ENCODE data around the gene NUBP1.
A peak's percentile ranks its signal among the peaks of the same experiment; 100 is the strongest.
"Not testable (repeated sequence)": the region's sequence is repeated elsewhere in the genome, so short reads cannot be mapped to it uniquely, and the experiment has no call there.

The NUBP1 gene

DNA sequence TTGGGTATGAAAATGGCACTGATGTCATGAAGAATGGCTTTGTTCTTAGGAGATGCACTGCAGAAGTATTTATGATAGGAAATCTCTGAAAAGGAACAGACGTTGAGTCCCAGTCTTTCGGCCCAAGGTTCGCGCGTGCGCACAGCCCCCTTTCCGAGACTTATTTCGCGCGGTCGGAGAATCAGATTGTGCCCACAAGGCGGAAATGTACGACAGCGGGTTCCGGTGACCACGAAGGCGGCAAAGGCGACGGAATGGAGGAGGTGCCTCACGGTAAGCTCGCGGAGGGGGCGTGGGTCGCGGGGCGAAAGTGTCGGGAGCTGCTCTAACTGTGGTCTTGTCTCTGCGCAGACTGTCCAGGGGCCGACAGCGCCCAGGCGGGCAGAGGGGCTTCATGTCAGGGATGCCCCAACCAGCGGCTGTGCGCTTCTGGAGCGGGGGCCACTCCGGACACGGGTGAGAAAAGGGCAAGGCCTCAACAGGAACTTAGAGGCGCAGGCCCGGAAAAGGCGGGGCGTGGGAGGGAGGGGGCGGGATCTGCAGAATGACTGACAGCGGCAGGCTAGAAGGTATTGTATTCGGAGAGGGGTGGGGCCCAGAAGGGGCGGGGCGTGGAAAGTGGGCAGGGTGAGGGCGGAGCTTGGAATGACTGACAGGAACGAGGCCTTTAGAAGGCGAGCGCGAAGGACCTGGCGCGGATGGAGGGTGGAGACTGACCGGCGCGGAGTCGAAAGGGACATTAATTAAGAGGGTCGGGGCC is at the start of gene NUBP1:
TSS of gene NUBP1 (plus strand) at position 233 of the 760 bp plus-strand sequence. CDS start at position 255, 22 bp downstream.
- peak; percentile 91 for DNase-seq

DNA sequence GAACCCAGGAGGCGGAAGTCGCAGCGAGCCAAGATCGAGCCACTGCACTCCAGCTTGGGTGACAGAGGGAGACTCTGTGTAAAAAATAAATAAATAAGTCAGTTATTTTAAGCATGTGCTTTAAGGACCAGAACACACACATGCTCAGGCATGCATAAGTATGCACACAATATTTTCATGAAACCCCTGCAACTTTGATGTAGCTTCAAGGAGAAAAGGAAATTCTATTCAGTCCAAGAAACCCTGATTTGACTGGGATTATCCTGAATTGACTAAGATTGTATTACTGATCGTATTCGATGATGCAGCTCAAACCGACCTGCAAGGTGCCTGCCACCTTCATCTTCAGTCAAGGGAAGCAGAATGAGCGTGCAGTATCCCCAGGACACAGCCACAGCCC is 49.8 kb upstream of the NUBP1 start:
- DNase-seq: no peak

DNA sequence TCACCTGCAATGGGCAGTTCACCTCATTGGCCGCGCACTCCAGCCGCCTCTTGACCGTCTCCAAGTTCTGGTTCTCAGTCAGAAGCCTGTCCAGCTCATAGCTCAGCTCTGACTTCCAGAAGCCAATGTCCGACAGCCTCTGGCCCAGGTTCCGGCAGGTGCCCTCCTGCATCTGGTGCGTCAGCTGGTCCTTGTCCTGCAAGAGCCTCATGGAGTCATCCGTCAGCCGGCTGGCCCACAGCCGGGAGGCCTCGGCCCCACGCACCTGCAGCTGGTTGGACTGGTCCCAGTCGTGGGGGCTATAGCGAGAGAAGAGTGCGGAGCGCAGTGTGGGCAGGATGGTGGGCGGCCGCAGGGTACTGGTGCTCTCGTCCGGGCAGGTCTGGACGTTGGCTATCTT is 49.3 kb upstream of the NUBP1 start:
- DNase-seq: no peak

DNA sequence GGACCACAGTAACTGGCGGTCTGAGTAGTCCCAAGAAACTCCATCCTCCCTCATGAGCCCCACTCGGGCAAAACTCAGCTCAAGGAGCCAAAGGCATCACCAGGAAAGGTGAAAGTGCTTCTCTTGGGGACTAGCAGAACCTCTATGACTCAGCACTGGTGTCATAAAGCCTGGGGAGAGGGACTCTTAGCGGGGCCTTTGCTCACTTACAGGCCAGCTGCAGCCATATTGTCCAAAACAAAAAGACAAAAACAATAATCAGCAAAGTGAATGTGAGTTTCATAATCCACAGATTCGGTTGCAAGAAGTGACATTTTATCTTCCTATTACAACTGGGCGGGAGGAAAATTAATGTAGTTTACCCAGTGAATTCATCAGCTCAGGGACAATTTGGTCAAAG is 48.8 kb upstream of the NUBP1 start, which contains the start of gene TEKT5:
TSS of gene TEKT5 (minus strand) at position 101 of the 400 bp plus-strand sequence. CDS start at position 44, 57 bp downstream.
- DNase-seq: no peak

DNA sequence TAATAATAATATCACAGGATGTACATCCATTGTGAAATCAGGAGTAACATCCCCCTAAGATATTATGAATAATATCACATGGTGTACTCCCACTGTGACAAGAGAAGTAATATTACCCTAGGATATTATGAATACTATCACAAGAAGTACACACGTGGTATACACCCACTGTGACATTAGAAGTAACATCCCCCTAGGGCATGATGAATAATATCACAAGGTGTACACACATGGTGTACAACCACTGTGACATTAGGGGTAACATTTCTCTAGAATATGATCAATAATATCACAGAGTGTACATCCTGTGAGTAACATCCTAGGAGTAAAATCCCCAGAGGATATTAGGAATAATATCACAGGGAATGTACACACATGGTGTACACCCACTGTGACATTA is 43.9 kb upstream of the NUBP1 start:
- DNase-seq: no peak

DNA sequence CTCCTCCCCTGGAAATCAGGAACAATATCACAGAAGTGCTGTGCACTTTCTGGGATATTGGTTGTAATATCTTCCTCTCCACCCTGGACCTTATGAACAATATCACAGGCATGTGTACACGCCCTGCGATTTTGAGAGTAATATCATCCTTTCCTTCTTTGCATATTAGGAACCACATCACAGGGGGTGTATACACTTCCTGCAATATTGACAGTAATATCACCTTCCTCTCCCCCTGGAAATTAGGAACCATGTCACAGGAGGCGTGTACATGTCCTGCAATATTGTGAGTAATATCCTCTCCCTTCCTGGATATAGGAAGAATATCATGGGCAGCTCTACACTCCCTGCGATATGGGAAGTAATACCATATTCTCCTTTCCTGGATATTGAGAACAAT is 34.7 kb upstream of the NUBP1 start:
- no peak for DNase-seq

DNA sequence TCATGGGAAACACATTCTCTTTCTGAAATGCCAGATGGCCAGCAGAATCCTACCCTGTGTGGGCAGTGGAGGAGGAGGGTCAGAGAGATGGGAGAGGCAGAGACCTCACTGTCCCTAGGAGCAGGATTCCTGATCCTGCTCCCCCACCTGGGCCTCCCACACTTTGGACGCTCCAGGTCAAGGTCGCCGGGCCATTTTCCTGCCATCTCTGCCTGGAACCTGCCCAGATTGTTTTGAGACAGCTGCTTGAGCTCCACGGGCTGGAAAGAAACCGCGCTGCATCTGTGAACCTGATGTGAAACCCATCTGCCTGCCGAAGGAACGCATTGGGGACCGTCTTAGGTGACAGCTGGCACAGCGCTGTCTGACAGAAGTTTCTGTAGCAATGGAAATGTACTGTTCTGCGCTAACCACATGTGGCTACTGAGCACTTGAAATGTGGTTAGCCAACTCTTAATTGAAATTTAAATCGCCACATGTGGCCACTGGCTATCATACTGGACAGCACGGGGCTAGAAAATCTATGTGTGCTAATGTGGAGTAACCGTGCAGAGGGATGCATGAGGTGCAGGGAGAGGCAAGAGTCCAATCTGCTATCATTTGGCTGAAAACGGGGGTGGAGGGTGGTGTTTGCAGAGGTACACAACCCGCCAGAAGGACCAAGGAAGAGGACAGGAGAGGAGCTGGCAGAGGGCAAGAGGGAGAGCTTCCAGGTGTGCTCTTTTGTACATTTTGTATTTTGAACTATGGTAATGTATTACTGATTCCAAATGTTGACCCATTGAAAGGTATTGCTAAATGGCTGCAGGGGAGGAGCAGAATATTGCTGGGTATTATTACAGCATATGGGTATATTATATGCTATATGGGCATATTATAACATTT is 15.4 kb upstream of the NUBP1 start:
- peak; percentile 94 for DNase-seq

DNA sequence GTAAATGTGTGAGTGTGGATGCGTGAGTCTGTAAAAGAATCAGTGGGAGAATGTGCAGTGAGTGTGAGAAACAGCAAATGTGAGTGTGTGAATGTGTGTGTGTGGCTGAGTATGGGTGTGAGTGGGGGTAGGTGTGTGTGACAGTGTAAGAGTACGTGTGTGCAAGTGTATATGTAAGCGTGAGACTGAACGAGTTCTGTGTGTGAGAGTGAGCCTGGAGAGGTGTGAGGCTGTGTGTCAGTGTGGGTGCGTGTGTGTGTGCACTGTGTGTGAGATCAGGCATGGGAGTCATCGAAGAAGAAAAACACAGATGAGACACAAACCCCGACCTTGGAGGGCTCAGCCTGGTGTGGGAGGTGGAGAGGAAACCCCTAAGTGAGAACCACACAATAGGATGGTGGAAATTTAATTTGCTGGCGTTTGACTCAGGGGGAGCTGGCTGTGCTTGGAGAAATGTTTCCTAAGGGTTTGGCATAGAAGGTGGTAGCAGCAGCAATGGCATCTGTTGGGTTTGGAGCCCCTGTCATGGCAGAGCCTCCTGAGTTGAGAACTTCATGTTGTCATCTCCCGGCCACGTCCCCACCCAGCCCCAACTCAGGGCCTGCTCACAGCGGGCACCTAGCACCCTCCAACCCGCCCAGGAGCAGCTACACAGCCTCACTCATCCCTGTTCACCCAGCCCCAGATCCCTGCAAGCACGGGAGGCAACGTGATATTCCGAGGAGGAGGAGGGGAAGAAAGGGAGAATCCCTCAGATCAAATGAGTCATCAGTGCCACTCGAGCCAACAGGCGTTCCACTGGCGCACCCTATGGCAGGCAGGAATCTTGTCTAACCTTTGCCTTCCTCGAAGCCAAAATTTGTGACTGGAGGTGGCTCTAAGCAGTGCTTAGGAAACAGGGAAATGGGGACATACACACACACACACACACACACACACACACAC is 14.3 kb upstream of the NUBP1 start:
- peak; percentile 83 for DNase-seq

DNA sequence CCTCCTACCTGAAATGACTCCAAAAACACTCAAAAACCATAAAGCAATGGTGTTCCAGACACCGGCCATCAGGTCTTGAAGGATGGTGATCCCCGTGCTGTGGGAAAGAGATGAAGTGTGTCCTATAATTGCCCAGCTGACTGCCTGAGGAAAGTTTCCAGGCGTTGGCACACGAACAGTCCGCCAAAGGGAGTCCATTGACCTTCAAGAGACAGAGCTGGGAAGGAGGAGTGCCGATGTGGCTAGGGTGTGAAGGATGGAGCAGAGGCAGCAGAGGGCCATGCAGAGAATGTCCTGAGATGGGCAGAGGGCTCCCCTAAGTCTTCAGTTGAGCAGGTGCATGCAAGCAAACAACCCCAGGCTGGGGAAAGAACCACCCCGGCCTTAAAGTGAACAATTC is 11.9 kb upstream of the NUBP1 start:
- no peak for DNase-seq

DNA sequence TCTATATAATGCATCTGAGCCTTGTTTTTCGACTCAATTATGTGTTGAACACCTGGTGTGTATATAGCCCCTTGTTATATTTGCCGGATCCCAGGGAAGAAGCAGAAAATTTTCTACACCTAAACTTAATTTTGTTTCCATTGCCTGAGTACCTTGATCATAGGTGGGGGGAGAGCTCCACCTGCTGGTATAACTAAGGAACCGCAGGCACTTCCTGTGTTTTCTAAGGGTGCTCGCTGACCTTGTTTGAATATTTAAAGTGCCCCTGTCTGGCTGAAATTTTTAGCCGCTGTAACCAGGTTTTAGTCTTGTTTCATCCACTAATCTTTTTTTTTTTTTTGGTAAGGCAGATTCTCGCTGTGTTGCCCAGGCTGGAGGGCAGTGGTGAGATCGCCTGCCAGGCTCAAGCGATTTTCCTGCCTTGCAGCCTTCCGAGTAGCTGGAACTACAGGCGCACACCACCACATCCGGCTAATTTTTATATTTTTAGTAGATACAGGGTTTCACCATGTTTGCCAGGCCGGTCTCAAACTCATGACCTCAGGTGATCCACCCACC is 6.5 kb upstream of the NUBP1 start:
- peak; percentile 30 for DNase-seq

DNA sequence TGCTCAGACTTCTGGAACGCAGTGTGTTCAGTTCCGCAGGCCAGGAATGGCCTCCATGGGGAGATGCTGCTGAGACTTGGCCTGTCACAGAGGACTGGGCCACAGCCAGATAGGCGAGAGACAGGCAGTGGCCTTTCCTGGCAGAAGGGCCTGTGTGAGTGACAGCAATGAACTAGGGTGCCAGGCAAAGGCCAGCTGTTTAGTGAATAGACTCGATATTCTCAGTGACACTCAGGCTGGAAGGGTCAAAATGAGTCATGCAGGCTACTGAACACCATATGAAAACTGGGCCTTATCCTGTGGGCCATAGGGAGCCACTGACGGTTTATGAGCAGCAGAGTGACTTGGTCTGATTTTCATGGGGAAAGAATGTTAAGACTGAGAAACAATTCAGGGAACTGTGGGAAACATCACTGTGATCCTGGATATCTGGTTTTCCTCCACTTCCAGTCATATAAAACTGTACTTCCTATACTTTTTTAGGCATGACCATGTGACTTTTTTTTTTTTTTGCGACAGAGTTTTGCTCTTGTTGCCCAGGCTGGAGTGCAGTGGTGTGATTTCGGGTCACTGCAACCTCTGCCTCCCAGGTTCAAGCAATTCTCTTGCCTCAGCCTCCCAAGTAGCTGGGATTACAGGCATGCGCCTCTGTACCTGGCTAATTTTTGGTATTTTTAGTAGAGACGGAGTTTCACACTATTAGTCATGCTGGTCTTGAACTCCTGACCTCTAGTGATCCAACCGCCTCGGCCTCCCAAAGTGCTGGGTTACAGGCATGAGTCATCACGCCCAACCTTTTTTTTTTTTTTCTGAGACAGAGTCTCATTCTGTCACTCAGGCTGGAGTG is 5.2 kb upstream of the NUBP1 start:
- DNase-seq: no peak

DNA sequence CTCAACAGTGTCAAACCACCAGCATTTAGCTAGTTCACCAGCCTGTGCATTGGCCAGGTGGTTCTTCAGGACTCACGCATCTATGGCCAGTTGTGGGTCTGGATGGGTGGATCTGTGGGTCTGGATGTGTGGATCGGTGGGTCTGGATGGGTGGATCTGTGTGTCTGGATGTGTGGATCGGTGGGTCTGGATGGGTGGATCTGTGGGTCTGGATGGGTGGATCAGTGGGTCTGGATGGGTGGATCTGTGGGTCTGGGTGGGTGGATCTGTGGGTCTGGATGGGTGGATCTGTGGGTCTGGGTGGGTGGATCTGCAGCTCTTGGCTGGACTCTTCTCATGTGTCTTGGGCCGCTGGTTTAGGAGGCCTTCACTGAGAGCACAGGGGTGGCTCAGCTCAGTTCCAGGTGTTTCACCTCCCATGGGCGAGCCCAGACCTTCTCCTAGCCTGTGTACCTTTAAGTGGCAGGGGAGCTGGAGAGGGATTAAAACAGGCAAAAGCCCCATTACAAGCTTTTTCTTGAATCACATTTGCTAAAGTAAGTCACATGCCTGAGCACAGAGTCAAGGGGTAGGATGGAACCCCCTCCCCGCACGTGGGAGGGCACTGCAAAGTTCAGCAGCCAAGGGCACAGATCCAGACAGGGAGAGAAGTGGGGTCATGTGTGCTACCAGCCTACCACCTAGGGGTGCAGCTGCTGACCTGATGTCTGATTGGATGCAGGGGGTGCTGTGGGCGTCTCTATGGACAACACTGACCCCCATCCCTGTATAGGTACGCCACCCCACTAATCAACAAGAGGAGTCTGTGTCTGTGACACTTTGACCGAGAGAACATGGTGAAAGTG is 3.4 kb upstream of the NUBP1 start:
- DNase-seq: no peak

DNA sequence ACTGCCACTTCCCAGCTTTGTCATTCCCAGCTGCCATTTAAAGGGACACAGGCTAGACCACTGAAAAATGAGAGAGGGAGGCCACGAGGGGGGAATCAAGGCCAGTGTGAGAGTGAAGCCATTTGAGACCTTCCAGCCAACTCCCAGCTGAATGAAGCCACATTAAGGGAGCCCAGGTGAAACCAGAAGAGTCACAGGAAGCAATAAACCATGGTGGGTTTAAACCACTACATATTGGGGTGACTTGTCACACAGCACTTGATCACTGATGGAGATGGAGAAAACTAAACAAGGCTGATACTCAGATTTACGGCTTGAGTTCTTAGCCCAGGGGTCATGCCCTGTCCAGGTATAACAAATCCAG is 2.8 kb upstream of the NUBP1 start:
- no peak for DNase-seq

DNA sequence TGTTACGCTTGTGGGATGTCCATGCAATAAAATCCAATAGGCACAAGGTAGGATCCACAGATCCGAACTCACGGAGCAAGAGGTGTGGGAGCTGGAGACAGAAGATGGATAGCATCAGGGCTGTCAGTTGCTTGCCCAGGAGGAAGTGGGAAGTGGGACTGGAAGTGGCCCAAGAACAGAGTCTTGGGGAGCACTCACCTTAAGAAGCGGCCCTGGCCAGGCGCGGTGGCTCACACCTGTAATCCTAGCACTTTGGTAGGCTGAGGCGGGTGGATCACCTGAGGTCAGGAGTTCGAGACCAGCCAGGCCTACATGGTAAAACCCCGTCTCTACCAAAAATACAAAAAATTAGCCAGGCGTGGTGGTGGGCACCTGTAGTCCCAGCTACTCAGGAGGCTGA is 2.4 kb upstream of the NUBP1 start:
- not testable (repeated sequence) for DNase-seq

DNA sequence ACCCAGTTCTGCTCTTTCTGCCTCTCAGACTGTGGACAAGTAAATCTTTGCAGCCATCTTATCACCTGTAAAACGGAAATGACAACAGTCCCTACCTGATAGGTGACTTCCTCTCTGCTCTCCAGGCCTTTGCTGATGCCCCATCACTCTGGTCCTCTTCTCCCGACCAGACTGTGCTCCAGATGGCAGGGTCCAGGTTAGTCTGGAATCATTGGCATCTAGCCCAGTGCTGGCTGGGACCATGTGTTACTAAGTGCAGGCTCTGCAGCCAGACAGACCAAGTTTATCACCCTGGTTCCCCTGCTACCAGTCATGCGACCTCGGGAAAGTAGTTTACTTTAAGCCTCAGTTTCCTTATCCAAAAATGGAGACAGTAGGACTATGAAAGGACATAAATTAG is 1.8 kb upstream of the NUBP1 start:
- DNase-seq: peak; percentile 93

DNA sequence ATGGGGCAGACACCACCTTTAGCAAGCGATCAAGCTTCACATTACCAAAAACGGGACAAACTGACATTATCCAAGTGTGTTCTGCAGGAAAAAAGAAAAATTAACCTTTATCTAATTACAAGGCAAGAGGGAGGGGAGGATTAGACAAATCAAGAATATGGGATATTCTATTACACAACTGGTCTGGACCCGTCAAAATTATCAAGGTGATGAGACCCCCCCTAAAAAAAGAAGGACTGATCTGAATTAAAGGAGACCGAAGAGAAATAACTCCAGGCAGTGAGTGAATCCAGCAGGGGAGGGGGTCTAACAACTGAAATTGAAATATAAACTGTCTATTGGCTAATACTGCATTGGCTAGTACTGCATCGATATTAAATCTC is 424 bp upstream of the NUBP1 start:
- DNase-seq: no peak

DNA sequence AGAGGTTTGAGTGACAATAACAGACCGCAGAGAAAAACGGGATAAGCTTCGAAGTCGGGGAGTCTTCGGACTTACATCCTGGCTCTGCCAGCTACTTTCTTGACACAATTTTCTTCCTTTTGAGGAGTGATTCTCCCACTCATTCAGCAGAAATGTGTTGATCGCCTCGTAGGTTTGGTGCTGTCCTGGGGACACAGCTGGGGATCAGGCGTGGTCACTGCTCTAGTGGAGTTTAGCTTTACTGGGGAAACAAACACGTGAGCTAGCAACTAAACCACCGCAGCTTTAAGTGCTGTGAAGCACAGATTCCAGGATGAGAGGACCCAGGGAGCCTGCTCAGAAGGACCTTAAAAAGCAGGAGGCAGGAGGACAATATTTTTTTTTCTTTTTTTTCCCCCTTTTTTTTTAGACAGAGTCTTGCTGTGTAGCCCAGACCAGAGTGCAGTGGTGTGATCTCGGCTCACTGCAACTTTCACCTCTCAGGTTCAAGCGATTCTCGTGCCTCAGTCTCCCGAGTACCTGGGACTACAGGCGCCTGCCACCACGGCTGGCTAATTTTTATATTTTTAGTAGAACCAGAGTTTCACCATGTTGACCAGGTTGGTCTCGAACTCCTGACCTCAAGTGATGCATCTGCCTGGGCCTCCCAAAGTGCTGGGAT is 858 bp downstream of the NUBP1 start:
- DNase-seq: no peak

DNA sequence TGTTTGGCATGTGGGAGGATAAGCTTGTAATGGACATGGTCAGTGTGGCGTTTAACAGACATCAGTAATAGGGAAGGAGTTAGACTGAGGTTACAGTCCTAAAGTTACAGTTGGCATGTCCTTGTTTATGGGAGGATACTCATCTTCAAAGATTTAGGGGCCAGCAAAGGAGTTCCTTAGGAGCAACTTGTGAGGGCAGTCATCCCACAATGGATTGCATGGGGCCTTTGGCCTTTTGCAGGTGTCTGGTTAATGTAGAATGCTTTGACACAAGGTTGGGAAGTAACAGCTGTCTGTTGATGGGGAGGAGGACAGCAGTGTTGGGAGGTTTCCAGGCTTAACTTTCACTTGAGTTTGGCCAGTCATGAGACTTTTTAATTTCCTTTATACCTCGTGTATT is 2.2 kb downstream of the NUBP1 start:
- no peak for DNase-seq

DNA sequence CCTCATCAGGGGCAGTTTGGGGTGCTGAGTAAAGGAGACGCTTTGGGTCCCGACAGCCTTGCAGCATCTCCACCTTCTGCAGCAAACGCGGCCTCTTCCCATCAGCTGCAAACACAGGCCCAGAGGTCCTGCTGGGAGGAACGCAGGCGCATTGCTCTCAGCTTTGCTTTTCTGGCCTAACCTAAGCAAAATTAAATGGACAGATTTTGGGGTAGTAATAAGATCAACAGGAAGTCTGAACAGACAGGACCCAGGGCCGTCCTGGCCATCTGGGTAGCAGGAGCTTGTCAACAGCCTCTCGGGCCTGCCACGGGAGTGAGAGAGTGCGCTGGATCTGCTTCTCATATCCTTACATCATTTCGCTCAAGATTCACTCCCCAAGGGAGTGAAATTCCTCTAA is 7.2 kb downstream of the NUBP1 start:
- no peak for DNase-seq

DNA sequence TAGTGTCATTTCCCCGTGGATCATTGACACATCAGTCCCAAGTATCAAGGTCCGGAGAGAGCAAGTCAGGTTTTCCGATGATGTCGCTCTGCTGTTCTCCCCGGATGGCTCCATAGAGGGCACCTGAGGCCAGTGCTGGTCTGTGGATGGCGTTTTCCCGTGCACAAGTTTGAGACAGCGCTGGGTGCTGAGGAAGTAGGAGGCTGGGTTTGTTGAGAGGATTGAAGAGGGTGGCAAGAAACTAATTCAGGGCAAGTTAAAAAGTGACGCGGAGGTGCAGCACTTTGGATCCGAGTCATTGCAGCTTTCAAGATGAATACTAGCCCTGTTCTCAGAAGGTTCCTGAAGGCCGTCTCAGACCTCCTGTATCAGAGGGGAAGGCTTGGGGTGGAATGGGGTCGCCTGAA is 7.7 kb downstream of the NUBP1 start:
- DNase-seq: no peak

Measured in NCI-H2171 (cell line).